Liver (tissue), 9 donors: ENCODE results near the gene UBE2U. TPM values are rescaled to one million over a fixed set of nuclear protein-coding genes. Genes with fewer than 3 reads are reported as not detected.

ENCODE experiments used
- DNase-seq: peaks from one replicate; pipeline ENCODE4 v3.0.0-alpha.2; 2017; ENCODE audit warnings: low spot score
- H3K27ac ChIP-seq, 2 donors: one replicate each; pipeline ENCODE4 v1.7.0; 2013; ENCODE audit warnings: inconsistent platforms in 2 of 2, low read length in 2 of 2, control low read depth in 1 of 2, low read depth in 1 of 2, mild to moderate bottlenecking in 1 of 2
- H3K27me3 ChIP-seq, 4 donors: one replicate each; pipeline versions ENCODE4 v1.6.1 to v1.7.0; 2013; ENCODE audit warnings: low read length in 3 of 4, inconsistent platforms in 1 of 4, mild to moderate bottlenecking in 1 of 4, moderate library complexity in 1 of 4; ENCODE audit not compliant: control insufficient read depth in 4 of 4, insufficient read depth in 4 of 4
- H3K36me3 ChIP-seq, 4 donors: one replicate each; pipeline versions ENCODE4 v1.6.1 to v1.7.0; 2013; ENCODE audit warnings: low read length in 3 of 4, mild to moderate bottlenecking in 3 of 4, low read depth in 1 of 4, moderate library complexity in 1 of 4; ENCODE audit not compliant: control insufficient read depth in 4 of 4, insufficient read depth in 3 of 4
- H3K4me1 ChIP-seq, 4 donors: one replicate each; pipeline versions ENCODE4 v1.6.1 to v1.7.0; 2013; ENCODE audit warnings: low read length in 3 of 4, mild to moderate bottlenecking in 3 of 4, moderate library complexity in 1 of 4; ENCODE audit not compliant: control insufficient read depth in 4 of 4, insufficient read depth in 4 of 4
- H3K4me3 ChIP-seq, 3 donors: one replicate each; pipeline versions ENCODE4 v1.6.1 to v1.7.0; 2013; ENCODE audit warnings: low read length in 3 of 3, control low read depth in 1 of 3, low read depth in 1 of 3, mild to moderate bottlenecking in 1 of 3
- H3K9ac ChIP-seq, 2 donors: one replicate each; pipeline ENCODE4 v1.7.0; 2013; ENCODE audit warnings: low read length in 2 of 2, mild to moderate bottlenecking in 2 of 2, moderate library complexity in 2 of 2, control low read depth in 1 of 2, low read depth in 1 of 2
- H3K9me3 ChIP-seq, 4 donors: one replicate each; pipeline versions ENCODE4 v1.6.1 to v1.7.0; 2013; ENCODE audit warnings: low read length in 3 of 4; ENCODE audit not compliant: control insufficient read depth in 4 of 4
- CTCF ChIP-seq: fragments of 150-350 bp; IDR thresholded peaks from 2 replicates; pipeline ENCODE4 v1.5.1; 2017; ENCODE audit warnings: improper control_type of control experiment, low read depth, low read length; ENCODE audit not compliant: missing input control
- EGR1 ChIP-seq, 2 donors: IDR thresholded peaks; 2 replicates each; pipeline ENCODE4 v1.6.1; 2016 to 2018; ENCODE audit warnings: antibody characterized with exemption in 2 of 2, low read depth in 2 of 2
- FOXA1 ChIP-seq: IDR thresholded peaks from 2 replicates; pipeline ENCODE4 v1.6.1; 2016; ENCODE audit warnings: antibody characterized with exemption
- FOXA2 ChIP-seq: IDR thresholded peaks from 2 replicates; pipeline ENCODE4 v1.6.1; 2016; ENCODE audit warnings: antibody characterized with exemption
- GABPA ChIP-seq, 2 donors: IDR thresholded peaks in 1 of 2; conservative IDR thresholded peaks in 1 of 2; 2 replicates each; pipeline ENCODE4 v1.6.1; 2016; ENCODE audit warnings: antibody characterized with exemption in 2 of 2, mild to moderate bottlenecking in 1 of 2, moderate library complexity in 1 of 2
- HNF4G ChIP-seq: IDR thresholded peaks from 2 replicates; pipeline ENCODE4 v1.6.1; 2016; ENCODE audit warnings: antibody characterized with exemption
- JUND ChIP-seq, 2 donors: IDR thresholded peaks; 2 replicates each; pipeline ENCODE4 v1.6.1; 2016; ENCODE audit warnings: antibody characterized with exemption in 2 of 2
- MAX ChIP-seq: IDR thresholded peaks from 2 replicates; pipeline ENCODE4 v1.6.1; 2016; ENCODE audit warnings: antibody characterized with exemption
- NR2F2 ChIP-seq: IDR thresholded peaks from 2 replicates; pipeline ENCODE4 v1.6.1; 2016; ENCODE audit warnings: antibody characterized with exemption
- REST ChIP-seq: IDR thresholded peaks from 2 replicates; pipeline ENCODE4 v1.6.1; 2016; ENCODE audit warnings: antibody characterized with exemption, mild to moderate bottlenecking
- RXRA ChIP-seq, 2 donors: IDR thresholded peaks; 2 replicates each; pipeline ENCODE4 v1.6.1; 2017 to 2018; ENCODE audit warnings: antibody characterized with exemption in 2 of 2, mild to moderate bottlenecking in 1 of 2
- SP1 ChIP-seq: IDR thresholded peaks from 2 replicates; pipeline ENCODE4 v1.6.1; 2018; ENCODE audit warnings: antibody characterized with exemption, mild to moderate bottlenecking
- TAF1 ChIP-seq: conservative IDR thresholded peaks from 2 replicates; pipeline ENCODE4 v1.6.1; 2016; ENCODE audit warnings: antibody characterized with exemption, mild to moderate bottlenecking
- ZBTB33 ChIP-seq: IDR thresholded peaks from 2 replicates; pipeline ENCODE4 v1.6.1; 2016; ENCODE audit warnings: antibody characterized with exemption
- WGBS: extraction: QIAGEN DNeasy Blood & Tissue Kit; methylation state at CpG from one replicate; pipeline ENCODE4 v1.1.7; 2013; 5-methylcytosine and 5-hydroxymethylcytosine counted together
- polyA plus RNA-seq, 2 donors: library from polyadenylated mRNA; stranded (reverse) in 1 of 2; unstranded in 1 of 2; fragments of 200-250 nt in 1 of 2; fragments of >200 nt in 1 of 2; fragmentation: Nextera tagmentation in 1 of 2; extraction: Ambion mirVana in 1 of 2; gene quantifications; one replicate each; pipeline versions ENCODE4 v1.2.1 to v1.2.3, GENCODE V29; 2013 to 2015
- total RNA-seq, 2 donors: library from RNA; depleted of rRNA; stranded (reverse); fragments of >200 nt; gene quantifications; one replicate each; pipeline ENCODE4 v1.2.3, GENCODE V29; 2014
- donor health status: healthy.
- donor health status: healthy.
- donor health status: healthy.
- donor health status: healthy.
- donor health status: healthy.

The UBE2U gene
- total and polyA plus RNA-seq, 4 donors = not detected

GRCh38 chr1:64182207-64182606, 21.2 kb upstream of the UBE2U start:
- WGBS = 86% methylated on average over 2 of the region's 2 CpGs
- Histone ChIP-seq H3K9ac (no peak overlapping the region), H3K9me3 (no peaks in the 10 kb centered on the region)

More at GRCh38 chr1:64182207-64182606, 21.2 kb upstream of the UBE2U start:
- DNase-seq = no peak
- no peaks in the 10 kb centered on the region for H3K27me3 ChIP-seq
- no peaks in the 10 kb centered on the region for H3K4me1 ChIP-seq
- H3K4me3 ChIP-seq = no peak overlapping the region
- no peak overlapping the region for H3K27ac ChIP-seq
- TF ChIP-seq FOXA1 (no peak), SP1 (no peak), CTCF (no peak), REST (no peak), EGR1 (IDR thresholded peaks at IDR 0.05; ENCODE audit: low read depth in 2 of 2) (no peak), GABPA (IDR thresholded peaks at IDR 0.05 in 1 of 2, conservative IDR thresholded peaks at IDR 0.05 in 1 of 2) (no peak), TAF1 (no peak), HNF4G (no peak), JUND (IDR thresholded peaks at IDR 0.05) (no peak), FOXA2 (no peak), MAX (no peak), NR2F2 (no peak), RXRA (IDR thresholded peaks at IDR 0.05) (no peak), ZBTB33 (no peak)
- no peaks in the 10 kb centered on the region for H3K36me3 ChIP-seq
